HG03139 (cell line): Measurements from ENCODE around the gene DPCD.

Experiments
- ATAC-seq: cut with Tn5 transposase; IDR thresholded peaks from one replicate; pipeline ENCODE4 v1.9.1; 2021; ENCODE audit not compliant: unreplicated experiment

DPCD gene

GRCh38 chr10:101587725-101588653 lies at the start of gene DPCD, which contains the start of gene POLL:
TSS of gene DPCD (plus strand) at chr10:101588321. CDS start at chr10:101588337, 16 bp downstream.
TSS of gene POLL (minus strand) at chr10:101588257. CDS start at chr10:101587360, 897 bp downstream.
- peak; percentile 93 for ATAC-seq

- ATAC-seq, result no peak
Measured at GRCh38 chr10:101538446-101538845, 49.7 kb upstream of the DPCD start.

GRCh38 chr10:101545898-101546297 lies 42.2 kb upstream of the DPCD start:
- ATAC-seq, result no peak

GRCh38 chr10:101550965-101551364 lies 37.2 kb upstream of the DPCD start:
- no peak for ATAC-seq

- no peak for ATAC-seq
Measured at GRCh38 chr10:101552442-101552841, 35.7 kb upstream of the DPCD start.

GRCh38 chr10:101557541-101557940 lies 30.6 kb upstream of the DPCD start:
- no peak for ATAC-seq

- no peak for ATAC-seq
Measured at GRCh38 chr10:101558204-101558603, 29.9 kb upstream of the DPCD start.

- ATAC-seq, result no peak
Measured at GRCh38 chr10:101558671-101559595, 29.2 kb upstream of the DPCD start.

- ATAC-seq, result no peak
Measured at GRCh38 chr10:101559596-101560297, 28.4 kb upstream of the DPCD start.

GRCh38 chr10:101560298-101561067 lies 27.6 kb upstream of the DPCD start:
- no peak for ATAC-seq

GRCh38 chr10:101561068-101561915 lies 26.8 kb upstream of the DPCD start:
- no peak for ATAC-seq

GRCh38 chr10:101562231-101562630 lies 25.9 kb upstream of the DPCD start:
- ATAC-seq, result no peak

GRCh38 chr10:101563007-101563406 lies 25.1 kb upstream of the DPCD start:
- ATAC-seq, result no peak

- ATAC-seq, result no peak
Measured at GRCh38 chr10:101563497-101564040, 24.6 kb upstream of the DPCD start.

GRCh38 chr10:101564490-101564991 lies 23.6 kb upstream of the DPCD start:
- ATAC-seq, result no peak

GRCh38 chr10:101565370-101565900 lies 22.7 kb upstream of the DPCD start:
- ATAC-seq, result no peak

GRCh38 chr10:101565936-101566332 lies 22.2 kb upstream of the DPCD start:
- ATAC-seq, result no peak

GRCh38 chr10:101566333-101567164 lies 21.6 kb upstream of the DPCD start:
- ATAC-seq, result no peak
